GM23248 (cell line): Measurements from ENCODE around the gene PRSS1.

Experiments
- EZH2 ChIP-seq: fragments of 200-600 bp; sonication (generic); IDR thresholded peaks from 2 replicates; pipeline ENCODE4 v1.6.1; 2018; ENCODE audit warnings: antibody characterized with exemption, mild to moderate bottlenecking; ENCODE audit not compliant: insufficient read depth, poor library complexity, severe bottlenecking
- EZH2phosphoT487 ChIP-seq: fragments of 200-600 bp; sonication (generic); IDR thresholded peaks from 2 replicates; pipeline ENCODE4 v1.6.1; 2018; ENCODE audit warnings: antibody characterized with exemption, moderate library complexity, mild to moderate bottlenecking, low read depth; ENCODE audit not compliant: insufficient read depth

DNA sequence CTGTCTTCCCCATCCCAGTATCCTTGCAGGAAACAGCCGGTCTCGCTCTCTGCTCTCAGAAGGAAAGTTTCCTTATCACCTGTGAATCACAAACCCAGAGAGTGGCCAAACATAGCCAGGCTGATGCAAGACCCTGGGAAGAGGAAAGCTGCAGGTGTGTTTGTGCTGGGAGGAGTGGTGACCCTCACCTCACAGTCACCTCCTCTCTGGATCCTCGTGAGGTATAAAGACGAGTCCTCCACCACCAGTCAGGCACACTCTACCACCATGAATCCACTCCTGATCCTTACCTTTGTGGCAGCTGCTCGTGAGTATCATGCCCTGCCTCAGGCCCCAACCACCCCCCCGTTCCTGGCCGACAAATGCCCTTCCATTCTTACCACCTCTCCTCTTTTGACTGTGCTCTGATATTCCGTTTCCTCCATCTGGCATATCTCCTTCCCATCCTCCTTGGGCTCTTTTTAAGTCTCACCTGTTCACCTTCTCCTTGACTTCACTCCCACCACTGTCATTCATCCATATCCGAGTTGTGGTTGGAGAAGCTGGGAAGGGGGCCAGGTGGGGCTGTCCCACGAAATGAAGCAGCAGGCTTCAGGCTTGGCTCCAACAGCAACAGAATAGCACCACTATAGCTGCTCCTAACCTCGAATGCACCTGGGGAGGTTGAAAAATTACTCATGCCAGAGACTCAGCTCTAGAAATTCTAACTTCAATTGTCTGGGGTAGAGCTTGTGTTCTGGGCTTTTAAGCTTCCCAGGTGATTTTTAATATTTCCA lies at the start of gene PRSS1:
- no peak for TF ChIP-seq EZH2
- no peak for TF ChIP-seq EZH2phosphoT487
